Osteoblast (primary cell): ENCODE data around the gene ATG5. TPM values are rescaled to one million over a fixed set of nuclear protein-coding genes. Genes with fewer than 3 reads are reported as not detected.

Experiments
- DNase-seq: peaks from one replicate; pipeline ENCODE4 v3.0.0; 2011; ENCODE audit warnings: low spot score, mixed read lengths; ENCODE audit not compliant: insufficient read length; ENCODE audit errors: missing footprints
- H2AFZ ChIP-seq: 2 replicates; pipeline ENCODE4 v1.6.0; 2011; ENCODE audit warnings: mild to moderate bottlenecking, low read length
- H3K27ac ChIP-seq: 2 replicates; pipeline ENCODE4 v1.5.1; 2011; ENCODE audit warnings: mild to moderate bottlenecking, low read depth, low read length, moderate library complexity
- H3K27me3 ChIP-seq: 2 replicates; pipeline ENCODE4 v1.6.0; 2012; ENCODE audit warnings: mild to moderate bottlenecking, control low read depth, inconsistent platforms, low read length, moderate library complexity; ENCODE audit not compliant: insufficient read depth
- H3K36me3 ChIP-seq: 2 replicates; pipeline ENCODE4 v1.5.1; 2011; ENCODE audit warnings: mild to moderate bottlenecking, low read length, control low read depth, moderate library complexity; ENCODE audit not compliant: insufficient read depth
- H3K4me1 ChIP-seq: 2 replicates; pipeline ENCODE4 v1.5.1; 2011; ENCODE audit warnings: mild to moderate bottlenecking, low read length, control low read depth, moderate library complexity; ENCODE audit not compliant: insufficient read depth
- H3K4me2 ChIP-seq: 2 replicates; pipeline ENCODE4 v1.6.0; 2011; ENCODE audit warnings: mild to moderate bottlenecking, low read length; ENCODE audit not compliant: insufficient read depth
- H3K4me3 ChIP-seq: fragments of 200-600 bp; sonication (generic); 3 replicates; pipeline ENCODE4 v1.5.1; 2012; ENCODE audit warnings: mild to moderate bottlenecking, low read length, inconsistent platforms; ENCODE audit not compliant: insufficient read depth
- H3K79me2 ChIP-seq: 2 replicates; pipeline ENCODE4 v1.6.0; 2012; ENCODE audit warnings: mild to moderate bottlenecking, low read length, control low read depth, inconsistent platforms; ENCODE audit not compliant: insufficient read depth
- H3K9me3 ChIP-seq: 2 replicates; pipeline ENCODE4 v1.5.1; 2011; ENCODE audit warnings: low read depth, low read length, control low read depth
- H4K20me1 ChIP-seq: 2 replicates; pipeline ENCODE4 v1.6.0; 2012; ENCODE audit warnings: mild to moderate bottlenecking, low read length, control low read depth; ENCODE audit not compliant: insufficient read depth
- total RNA-seq: library from RNA; depleted of rRNA; stranded (reverse); fragments of >200 nt; gene quantifications from 2 replicates; pipeline ENCODE4 v1.2.3, GENCODE V29; 2012
- TF ChIP-seq, protein P1 (sequence below): IDR thresholded peaks from 2 replicates; pipeline ENCODE4 v1.5.1; 2011; ENCODE audit warnings: mild to moderate bottlenecking, low read depth, low read length, moderate library complexity; ENCODE audit errors: extremely low read depth

ATG5 gene
- total RNA-seq, 1 donor: 59.0 TPM

DNA sequence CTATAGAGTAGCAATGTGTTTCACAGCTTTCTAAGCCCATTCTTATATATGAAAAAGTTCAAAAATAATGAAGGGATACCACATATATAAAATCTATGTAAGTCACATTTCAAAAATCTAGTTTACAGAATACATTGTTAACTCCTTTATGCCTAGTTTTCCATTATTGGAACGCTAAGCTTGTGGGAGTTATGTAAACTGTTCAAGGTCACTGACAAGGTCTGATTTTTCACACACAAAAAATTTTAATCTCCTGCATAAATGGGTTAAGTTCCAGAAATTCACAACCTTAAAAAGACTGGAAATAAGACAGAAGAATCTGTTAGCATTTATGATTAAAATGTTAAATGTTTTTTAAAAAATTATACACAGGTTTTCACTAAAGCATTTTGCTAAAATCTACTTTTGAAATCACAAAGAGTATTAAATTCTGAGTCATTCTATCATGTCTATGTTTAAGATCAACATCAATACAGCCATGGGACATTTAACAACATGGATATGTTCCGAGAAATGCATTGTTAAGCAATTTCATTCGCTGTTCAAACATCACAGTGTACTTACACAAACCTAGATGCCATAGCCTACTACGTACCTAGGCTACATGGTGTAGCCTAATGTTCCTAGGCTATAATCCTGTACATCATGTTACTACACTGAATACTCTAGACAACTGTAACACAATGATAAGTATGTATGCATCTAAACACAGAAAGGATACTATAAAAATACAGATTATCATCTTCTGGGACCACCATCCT lies 25.4 kb downstream of the ATG5 start:
- no peaks in the 10 kb centered on the region for H3K36me3 ChIP-seq
- no peak overlapping the region for H3K4me3 ChIP-seq
- no peak overlapping the region for H2AFZ ChIP-seq
- peaks cover 57% of the 10 kb centered on the region for H3K79me2 ChIP-seq
- DNase-seq: no peak
- H3K4me1 ChIP-seq: peaks cover 11% of the 10 kb centered on the region
- TF ChIP-seq, protein P1, sequence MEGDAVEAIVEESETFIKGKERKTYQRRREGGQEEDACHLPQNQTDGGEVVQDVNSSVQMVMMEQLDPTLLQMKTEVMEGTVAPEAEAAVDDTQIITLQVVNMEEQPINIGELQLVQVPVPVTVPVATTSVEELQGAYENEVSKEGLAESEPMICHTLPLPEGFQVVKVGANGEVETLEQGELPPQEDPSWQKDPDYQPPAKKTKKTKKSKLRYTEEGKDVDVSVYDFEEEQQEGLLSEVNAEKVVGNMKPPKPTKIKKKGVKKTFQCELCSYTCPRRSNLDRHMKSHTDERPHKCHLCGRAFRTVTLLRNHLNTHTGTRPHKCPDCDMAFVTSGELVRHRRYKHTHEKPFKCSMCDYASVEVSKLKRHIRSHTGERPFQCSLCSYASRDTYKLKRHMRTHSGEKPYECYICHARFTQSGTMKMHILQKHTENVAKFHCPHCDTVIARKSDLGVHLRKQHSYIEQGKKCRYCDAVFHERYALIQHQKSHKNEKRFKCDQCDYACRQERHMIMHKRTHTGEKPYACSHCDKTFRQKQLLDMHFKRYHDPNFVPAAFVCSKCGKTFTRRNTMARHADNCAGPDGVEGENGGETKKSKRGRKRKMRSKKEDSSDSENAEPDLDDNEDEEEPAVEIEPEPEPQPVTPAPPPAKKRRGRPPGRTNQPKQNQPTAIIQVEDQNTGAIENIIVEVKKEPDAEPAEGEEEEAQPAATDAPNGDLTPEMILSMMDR: no peak
- no peak overlapping the region for H3K4me2 ChIP-seq
- H4K20me1 ChIP-seq: no peaks in the 10 kb centered on the region
- no peaks in the 10 kb centered on the region for H3K27me3 ChIP-seq
- H3K27ac ChIP-seq: no peak overlapping the region
- H3K9me3 ChIP-seq: no peaks in the 10 kb centered on the region

DNA sequence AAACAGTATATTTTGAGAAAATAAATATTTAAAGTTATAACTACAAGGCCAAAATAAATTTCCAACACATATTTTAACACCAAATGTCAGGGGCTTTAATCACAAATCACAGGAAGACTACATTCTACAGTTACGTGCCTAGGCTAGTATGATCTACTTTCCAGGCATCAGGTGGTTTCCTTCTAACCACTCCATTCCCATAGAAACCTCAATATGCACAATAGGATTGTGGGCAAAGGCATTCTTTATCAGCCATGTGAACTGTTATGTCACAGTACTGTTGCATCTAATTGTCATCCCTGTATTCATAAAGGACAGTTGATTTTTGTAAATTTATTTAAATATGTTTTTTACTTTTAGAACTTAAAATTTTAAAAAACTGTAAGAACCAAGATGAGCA lies 32.4 kb downstream of the ATG5 start:
- Histone ChIP-seq H3K27me3 (no peaks in the 10 kb centered on the region), H4K20me1 (no peaks in the 10 kb centered on the region), H3K4me1 (peaks cover 4% of the 10 kb centered on the region), H3K27ac (no peak overlapping the region), H3K9me3 (no peaks in the 10 kb centered on the region), H3K79me2 (peaks cover 24% of the 10 kb centered on the region), H3K4me3 (no peak overlapping the region), H3K36me3 (peaks cover 19% of the 10 kb centered on the region), H3K4me2 (no peak overlapping the region), H2AFZ (no peak overlapping the region)
- TF ChIP-seq, protein P1: no peak
- DNase-seq: no peak

- H3K9me3 ChIP-seq: no peaks in the 10 kb centered on the region
- peaks cover 19% of the 10 kb centered on the region for H3K36me3 ChIP-seq
- no peak for DNase-seq
- no peaks in the 10 kb centered on the region for H3K4me1 ChIP-seq
- no peak overlapping the region for H3K27ac ChIP-seq
- peaks cover 32% of the 10 kb centered on the region for H3K79me2 ChIP-seq
- no peak overlapping the region for H3K4me3 ChIP-seq
- no peak overlapping the region for H2AFZ ChIP-seq
- TF ChIP-seq, protein P1: no peak
- no peak overlapping the region for H3K4me2 ChIP-seq
- peaks cover 3% of the 10 kb centered on the region for H4K20me1 ChIP-seq
- H3K27me3 ChIP-seq: no peaks in the 10 kb centered on the region
Observed at GRCh38 chr6:106290954-106291353, 34.6 kb downstream of the ATG5 start.

GRCh38 chr6:106290032-106290431 lies 35.5 kb downstream of the ATG5 start:
- Histone ChIP-seq H3K4me2 (no peak overlapping the region), H3K36me3 (peaks cover 19% of the 10 kb centered on the region), H4K20me1 (peaks cover 3% of the 10 kb centered on the region), H3K27ac (no peak overlapping the region), H3K9me3 (no peaks in the 10 kb centered on the region), H3K27me3 (no peaks in the 10 kb centered on the region), H3K4me1 (no peaks in the 10 kb centered on the region), H2AFZ (no peak overlapping the region), H3K79me2 (peaks cover 39% of the 10 kb centered on the region), H3K4me3 (no peak overlapping the region)
- TF ChIP-seq, protein P1: no peak
- no peak for DNase-seq
